ENCODE measurements around the gene ZNF177.

ZNF177 gene

GRCh38 chr19:9352505-9352904 is 10.3 kb upstream of the ZNF177 start:
- H3K27ac ChIP-seq (ENCODE audit: low read length), result no peak overlapping the region
- H3K9me3 ChIP-seq (ENCODE audit: insufficient read depth, low read length), result peaks cover 31% of the 10 kb centered on the region; the same call in 1 of the 2 replicates
- no peak overlapping the region for H3K4me3 ChIP-seq (ENCODE audit: low read length)
- TF ChIP-seq, protein P1, sequence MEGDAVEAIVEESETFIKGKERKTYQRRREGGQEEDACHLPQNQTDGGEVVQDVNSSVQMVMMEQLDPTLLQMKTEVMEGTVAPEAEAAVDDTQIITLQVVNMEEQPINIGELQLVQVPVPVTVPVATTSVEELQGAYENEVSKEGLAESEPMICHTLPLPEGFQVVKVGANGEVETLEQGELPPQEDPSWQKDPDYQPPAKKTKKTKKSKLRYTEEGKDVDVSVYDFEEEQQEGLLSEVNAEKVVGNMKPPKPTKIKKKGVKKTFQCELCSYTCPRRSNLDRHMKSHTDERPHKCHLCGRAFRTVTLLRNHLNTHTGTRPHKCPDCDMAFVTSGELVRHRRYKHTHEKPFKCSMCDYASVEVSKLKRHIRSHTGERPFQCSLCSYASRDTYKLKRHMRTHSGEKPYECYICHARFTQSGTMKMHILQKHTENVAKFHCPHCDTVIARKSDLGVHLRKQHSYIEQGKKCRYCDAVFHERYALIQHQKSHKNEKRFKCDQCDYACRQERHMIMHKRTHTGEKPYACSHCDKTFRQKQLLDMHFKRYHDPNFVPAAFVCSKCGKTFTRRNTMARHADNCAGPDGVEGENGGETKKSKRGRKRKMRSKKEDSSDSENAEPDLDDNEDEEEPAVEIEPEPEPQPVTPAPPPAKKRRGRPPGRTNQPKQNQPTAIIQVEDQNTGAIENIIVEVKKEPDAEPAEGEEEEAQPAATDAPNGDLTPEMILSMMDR (IDR thresholded peaks at IDR 0.05; ENCODE audit: low read depth, low read length), result no peak
- TF ChIP-seq EZH2phosphoT487 (IDR thresholded peaks at IDR 0.05; ENCODE audit: low read depth), result no peak
- no peak overlapping the region for H2AFZ ChIP-seq (ENCODE audit: low read depth, low read length)
- no peak overlapping the region for H3K9ac ChIP-seq (ENCODE audit: low read length)
- H3K79me2 ChIP-seq (ENCODE audit: low read length), result no peaks in the 10 kb centered on the region
- H3K4me1 ChIP-seq (ENCODE audit: low read length), result no peaks in the 10 kb centered on the region
- H3K4me2 ChIP-seq (ENCODE audit: low read length), result no peak overlapping the region
- no peaks in the 10 kb centered on the region for H4K20me1 ChIP-seq (ENCODE audit: insufficient read depth, low read length)
- H3K27me3 ChIP-seq (ENCODE audit: low read depth, low read length), result no peaks in the 10 kb centered on the region
- H3K36me3 ChIP-seq (replicated peaks; ENCODE audit: low read depth, low read length), result peaks cover 40% of the 10 kb centered on the region

DNA sequence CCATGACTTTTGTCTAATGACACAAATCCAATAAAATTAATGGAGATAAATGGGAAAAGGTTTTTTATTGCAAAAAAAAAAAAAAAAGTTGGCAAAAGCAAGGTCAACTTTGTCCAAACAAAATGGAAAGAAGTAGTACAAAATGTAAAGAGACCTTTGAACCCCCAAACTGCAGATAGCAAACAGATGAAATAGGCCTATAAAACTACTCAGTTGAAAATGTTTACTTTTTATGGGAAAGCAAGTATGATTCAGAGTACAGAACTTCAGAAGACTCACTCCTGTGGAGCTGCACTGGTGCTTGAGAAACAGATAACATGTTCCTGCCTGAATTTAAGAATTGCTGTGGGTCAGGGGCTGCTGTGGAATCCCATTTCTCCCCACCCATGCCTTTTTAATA is 9.8 kb upstream of the ZNF177 start:
- H3K27me3 ChIP-seq (ENCODE audit: low read depth, low read length), result no peaks in the 10 kb centered on the region
- H3K79me2 ChIP-seq (ENCODE audit: low read length), result no peaks in the 10 kb centered on the region
- no peaks in the 10 kb centered on the region for H4K20me1 ChIP-seq (ENCODE audit: insufficient read depth, low read length)
- H3K36me3 ChIP-seq (replicated peaks; ENCODE audit: low read depth, low read length), result peaks cover 42% of the 10 kb centered on the region
- no peak overlapping the region for H3K9ac ChIP-seq (ENCODE audit: low read length)
- no peak overlapping the region for H3K4me2 ChIP-seq (ENCODE audit: low read length)
- TF ChIP-seq, protein P1 (IDR thresholded peaks at IDR 0.05; ENCODE audit: low read depth, low read length), result no peak
- no peak for TF ChIP-seq EZH2phosphoT487 (IDR thresholded peaks at IDR 0.05; ENCODE audit: low read depth)
- H3K4me3 ChIP-seq (ENCODE audit: low read length), result no peak overlapping the region
- peaks cover 33% of the 10 kb centered on the region; the same call in 1 of the 2 replicates for H3K9me3 ChIP-seq (ENCODE audit: insufficient read depth, low read length)
- H2AFZ ChIP-seq (ENCODE audit: low read depth, low read length), result no peak overlapping the region
- H3K4me1 ChIP-seq (ENCODE audit: low read length), result no peaks in the 10 kb centered on the region
- H3K27ac ChIP-seq (ENCODE audit: low read length), result no peak overlapping the region

DNA sequence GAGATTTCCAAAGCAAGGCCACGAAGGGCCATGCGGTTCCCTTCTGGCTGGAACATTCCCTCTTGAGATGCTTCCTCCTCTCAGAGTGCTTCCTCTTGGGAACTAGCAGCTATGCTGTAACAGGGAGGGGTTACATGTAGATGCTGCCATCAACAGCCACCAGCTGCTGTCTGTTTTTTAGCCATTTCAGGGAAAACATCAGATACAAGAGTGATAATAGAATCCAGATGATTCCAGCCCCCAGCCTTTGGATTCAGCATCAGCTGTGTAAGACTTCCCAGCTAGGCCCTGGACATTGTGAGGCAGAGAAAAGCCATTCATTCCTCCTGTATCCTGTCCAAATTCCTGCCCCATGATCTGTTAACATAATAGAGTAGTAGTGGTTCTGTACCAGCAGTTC is 8.2 kb upstream of the ZNF177 start:
- no peaks in the 10 kb centered on the region for H3K79me2 ChIP-seq (ENCODE audit: low read length)
- no peak overlapping the region for H2AFZ ChIP-seq (ENCODE audit: low read depth, low read length)
- H3K36me3 ChIP-seq (replicated peaks; ENCODE audit: low read depth, low read length), result peaks cover 47% of the 10 kb centered on the region
- no peak overlapping the region for H3K27ac ChIP-seq (ENCODE audit: low read length)
- TF ChIP-seq, protein P1 (IDR thresholded peaks at IDR 0.05; ENCODE audit: low read depth, low read length), result no peak
- TF ChIP-seq EZH2phosphoT487 (IDR thresholded peaks at IDR 0.05; ENCODE audit: low read depth), result no peak
- no peak overlapping the region for H3K4me2 ChIP-seq (ENCODE audit: low read length)
- H3K4me1 ChIP-seq (ENCODE audit: low read length), result no peaks in the 10 kb centered on the region
- no peaks in the 10 kb centered on the region for H4K20me1 ChIP-seq (ENCODE audit: insufficient read depth, low read length)
- H3K9ac ChIP-seq (ENCODE audit: low read length), result no peak overlapping the region
- H3K9me3 ChIP-seq (ENCODE audit: insufficient read depth, low read length), result peaks cover 31% of the 10 kb centered on the region; the same call in 1 of the 2 replicates
- H3K27me3 ChIP-seq (ENCODE audit: low read depth, low read length), result no peaks in the 10 kb centered on the region
- no peak overlapping the region for H3K4me3 ChIP-seq (ENCODE audit: low read length)

DNA sequence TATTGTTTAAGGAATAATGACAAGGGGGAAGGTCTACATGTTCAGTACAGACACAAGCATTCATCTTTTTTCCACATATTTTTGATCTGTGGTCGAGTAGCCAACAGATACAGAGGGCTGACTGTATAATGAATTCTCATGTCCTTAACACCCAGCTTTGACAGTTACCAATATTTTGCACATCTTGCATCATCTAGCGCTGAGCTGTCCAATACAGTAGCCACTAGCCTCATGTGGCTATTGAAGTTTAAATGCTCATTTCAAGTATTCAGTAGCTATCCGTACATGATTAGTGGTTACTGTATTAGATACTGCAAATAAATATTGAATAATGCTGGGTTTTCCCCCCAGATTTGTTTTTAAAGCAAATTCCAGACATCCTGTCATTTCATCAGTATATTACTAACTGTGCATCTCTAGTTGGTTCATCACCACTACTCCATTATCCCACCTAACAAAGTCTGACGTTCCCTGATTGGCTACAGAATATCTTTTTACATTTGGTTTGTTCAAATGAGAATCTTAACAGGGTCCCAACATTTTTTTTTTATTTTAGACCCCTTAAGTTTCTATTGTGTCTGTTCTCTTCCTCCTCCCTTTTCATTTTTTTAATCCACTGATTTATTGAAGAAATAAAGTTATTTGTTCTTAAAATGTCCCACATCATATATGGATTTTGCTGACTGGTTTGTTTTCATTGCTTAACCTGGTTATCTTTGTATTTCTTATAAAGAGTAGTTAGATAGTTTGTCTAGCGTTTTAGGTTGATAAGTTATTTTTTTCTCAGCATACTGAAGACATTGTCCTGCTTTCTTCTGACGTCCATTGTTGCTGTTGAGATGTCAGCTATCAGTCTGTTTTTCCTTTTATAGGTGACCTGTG is 8.2 kb downstream of the ZNF177 start:
- Histone ChIP-seq H3K79me2 (ENCODE audit: low read length) (no peaks in the 10 kb centered on the region), H3K9me3 (ENCODE audit: insufficient read depth, low read length) (peaks cover 20% of the 10 kb centered on the region; the same call in 1 of the 2 replicates), H3K4me1 (ENCODE audit: low read length) (no peaks in the 10 kb centered on the region), H3K36me3 (replicated peaks; ENCODE audit: low read depth, low read length) (peaks cover 55% of the 10 kb centered on the region), H3K9ac (ENCODE audit: low read length) (no peak overlapping the region), H3K27ac (ENCODE audit: low read length) (no peak overlapping the region), H2AFZ (ENCODE audit: low read depth, low read length) (no peak overlapping the region), H3K27me3 (ENCODE audit: low read depth, low read length) (no peaks in the 10 kb centered on the region), H3K4me3 (ENCODE audit: low read length) (no peak overlapping the region), H4K20me1 (ENCODE audit: insufficient read depth, low read length) (no peaks in the 10 kb centered on the region), H3K4me2 (ENCODE audit: low read length) (no peak overlapping the region)
- TF ChIP-seq, protein P1 (IDR thresholded peaks at IDR 0.05; ENCODE audit: low read depth, low read length), result no peak
- no peak for TF ChIP-seq EZH2phosphoT487 (IDR thresholded peaks at IDR 0.05; ENCODE audit: low read depth)
